CD4-positive, alpha-beta T cell (primary cell): Measurements from ENCODE around the gene CREB3L2. TPM values are rescaled to one million over a fixed set of nuclear protein-coding genes. Genes with fewer than 3 reads are reported as not detected.

Source experiments
- ATAC-seq: fragments of 200-7000 bp; cut with Tn5 transposase; one replicate; pipeline ENCODE4 v1.10.0; 2022; ENCODE audit warnings: mild to moderate bottlenecking; ENCODE audit not compliant: poor library complexity
- CTCF ChIA-PET: fragments of 350-600 bp; sonication (Branson Sonifier 250); formaldehyde crosslinking; loops from one replicate; lab custom pipeline; 2021; ENCODE audit warnings: antibody characterized with exemption, inconsistent platforms; lab: Charles Lee
- POLR2A ChIA-PET: fragments of 350-600 bp; sonication (Branson Sonifier 250); formaldehyde crosslinking; loops from one replicate; lab custom pipeline; 2021; ENCODE audit warnings: antibody characterized with exemption, inconsistent platforms; lab: Charles Lee
- DNase-seq, 14 experiments: peaks; one replicate each; pipeline ENCODE4 v3.0.0-alpha.2; 2013 to 2020; ENCODE audit warnings: mixed read lengths in 2 of 14
- H3K27ac ChIP-seq, 2 donors: one replicate each; pipeline versions ENCODE4 v1.5.1 to v1.7.0; 2013; ENCODE audit warnings: low read length in 2 of 2, low read depth in 1 of 2, mild to moderate bottlenecking in 1 of 2
- H3K27me3 ChIP-seq, 2 experiments: 1 replicate in 1 of 2; 2 replicates in 1 of 2; pipeline versions ENCODE4 v1.6.1 to v1.7.0; 2013; ENCODE audit warnings: low read length in 2 of 2, control low read depth in 1 of 2, mild to moderate bottlenecking in 1 of 2, moderate library complexity in 1 of 2; ENCODE audit not compliant: insufficient read depth in 2 of 2, control insufficient read depth in 1 of 2
- H3K36me3 ChIP-seq: one replicate; pipeline ENCODE4 v1.6.1; 2013; ENCODE audit warnings: low read length, control low read depth; ENCODE audit not compliant: insufficient read depth
- H3K4me1 ChIP-seq: one replicate; pipeline ENCODE4 v1.6.1; 2013; ENCODE audit warnings: low read length, control low read depth; ENCODE audit not compliant: insufficient read depth
- H3K4me3 ChIP-seq: one replicate; pipeline ENCODE4 v1.5.1; 2013; ENCODE audit warnings: mild to moderate bottlenecking, low read length, moderate library complexity
- H3K9me3 ChIP-seq, 2 experiments: 1 replicate in 1 of 2; 2 replicates in 1 of 2; pipeline versions ENCODE4 v1.6.1 to v1.7.0; 2013; ENCODE audit warnings: low read length in 2 of 2, mild to moderate bottlenecking in 2 of 2, control low read depth in 1 of 2, moderate library complexity in 1 of 2; ENCODE audit not compliant: control insufficient read depth in 1 of 2, insufficient read depth in 1 of 2
- H3K27ac Mint-ChIP-seq: one replicate; pipeline ENCODE4 v1.8.0; 2020; ENCODE audit warnings: mixed read lengths
- H3K27me3 Mint-ChIP-seq: one replicate; pipeline ENCODE4 v1.8.0; 2021; ENCODE audit warnings: mixed read lengths
- H3K36me3 Mint-ChIP-seq: one replicate; pipeline ENCODE4 v1.8.0; 2021; ENCODE audit warnings: low read depth, mixed read lengths
- H3K4me1 Mint-ChIP-seq: one replicate; pipeline ENCODE4 v1.8.0; 2021; ENCODE audit warnings: low read depth, mixed read lengths
- H3K4me3 Mint-ChIP-seq: one replicate; pipeline ENCODE4 v1.8.0; 2020; ENCODE audit warnings: mild to moderate bottlenecking, mixed read lengths
- H3K9me3 Mint-ChIP-seq: one replicate; pipeline ENCODE4 v1.8.0; 2020; ENCODE audit warnings: mixed read lengths
- CTCF ChIP-seq: fragments of 200-600 bp; IDR thresholded peaks from one replicate; pipeline ENCODE4 v1.8.0; 2022; ENCODE audit warnings: antibody characterized with exemption, mild to moderate bottlenecking
- intact Hi-C, 2 experiments: fragments of 100-400 bp; cut with DNase I in 1 of 2; cut with micrococcal nuclease in 1 of 2; formaldehyde crosslinking; loops; one replicate each; pipeline versions ENCODE4 v1.15.1 to v1.9.0; 2023 to 2025; cut with DNase I, micrococcal nuclease
- total RNA-seq, 174 experiments: library from RNA in 2 of 174; stranded (reverse) in 2 of 174; gene quantifications; one replicate each; pipeline ENCODE4 v1.2.3 and lab custom pipeline; 2021 to 2026

CREB3L2 gene
- total RNA-seq, 2 experiments from 2014 or later = 11.7 to 12.9 TPM

- H3K9me3 Mint-ChIP-seq = no peaks in the 10 kb centered on the region
- H3K27me3 Mint-ChIP-seq = no peaks in the 10 kb centered on the region
- Histone ChIP-seq H3K4me1 (peaks cover 12% of the 10 kb centered on the region), H3K27me3 (no peaks in the 10 kb centered on the region), H3K36me3 (peaks cover 31% of the 10 kb centered on the region), H3K9me3 (no peaks in the 10 kb centered on the region), H3K4me3 (no peak overlapping the region), H3K27ac (no peak overlapping the region)
- ATAC-seq (no peak), DNase-seq (no peak)
- intact Hi-C loops = no loop called here
- no peak overlapping the region for H3K4me3 Mint-ChIP-seq
- POLR2A ChIA-PET = no interaction called here
- peaks cover 67% of the 10 kb centered on the region for H3K36me3 Mint-ChIP-seq
- H3K4me1 Mint-ChIP-seq = peaks cover 16% of the 10 kb centered on the region
- no peak overlapping the region for H3K27ac Mint-ChIP-seq
- CTCF ChIA-PET = no interaction called here
- no peak for TF ChIP-seq CTCF
Observed at GRCh38 chr7:137925754-137926153, 76.1 kb downstream of the CREB3L2 start.

- Mint-ChIP-seq H3K36me3 (peaks cover 63% of the 10 kb centered on the region), H3K4me3 (no peak overlapping the region), H3K4me1 (peaks cover 12% of the 10 kb centered on the region), H3K9me3 (no peaks in the 10 kb centered on the region), H3K27ac (no peak overlapping the region), H3K27me3 (no peaks in the 10 kb centered on the region)
- POLR2A ChIA-PET = no interaction called here
- Histone ChIP-seq H3K4me1 (peaks cover 6% of the 10 kb centered on the region), H3K27ac (no peak overlapping the region), H3K9me3 (no peaks in the 10 kb centered on the region), H3K4me3 (no peak overlapping the region), H3K36me3 (peaks cover 31% of the 10 kb centered on the region), H3K27me3 (no peaks in the 10 kb centered on the region)
- CTCF ChIA-PET = no interaction called here
- intact Hi-C loops = no loop called here
- no peak for ATAC-seq
- no peak for TF ChIP-seq CTCF
- no peak for DNase-seq
Observed at GRCh38 chr7:137925091-137925490, 76.8 kb downstream of the CREB3L2 start.

- POLR2A ChIA-PET = no interaction called here
- H3K4me3 ChIP-seq = no peak overlapping the region
- intact Hi-C loops = no loop called here
- no peaks in the 10 kb centered on the region for H3K27me3 Mint-ChIP-seq
- DNase-seq (no peak), ATAC-seq (no peak)
- peaks cover 12% of the 10 kb centered on the region for H3K4me1 Mint-ChIP-seq
- H3K36me3 ChIP-seq = peaks cover 31% of the 10 kb centered on the region
- no peak overlapping the region for H3K27ac Mint-ChIP-seq
- peaks cover 66% of the 10 kb centered on the region for H3K36me3 Mint-ChIP-seq
- no peaks in the 10 kb centered on the region for H3K27me3 ChIP-seq
- no peak overlapping the region for H3K4me3 Mint-ChIP-seq
- CTCF ChIA-PET = interaction anchor here (1.2 to 1.5 kb wide), 2 partner anchors 79 to 86 kb away, joined by 3 read pairs; partner anchors contain the start of gene CREB3L2
- peaks cover 6% of the 10 kb centered on the region for H3K4me1 ChIP-seq
- no peaks in the 10 kb centered on the region for H3K9me3 ChIP-seq
- TF ChIP-seq CTCF = no peak
- H3K27ac ChIP-seq = no peak overlapping the region
- no peaks in the 10 kb centered on the region for H3K9me3 Mint-ChIP-seq
Observed at GRCh38 chr7:137923380-137923779, 78.5 kb downstream of the CREB3L2 start.
